Suprapubic skin (tissue), 4 donors: ENCODE data around the gene POLE3. TPM values are rescaled to one million over a fixed set of nuclear protein-coding genes. Genes with fewer than 3 reads are reported as not detected.
A peak's percentile ranks its signal among the peaks of the same experiment; 100 is the strongest.
"Not testable (repeated sequence)": the region's sequence is repeated elsewhere in the genome, so short reads cannot be mapped to it uniquely, and the experiment has no call there.

Experiments
- DNase-seq, 2 donors: peaks; one replicate each; pipeline ENCODE4 v3.0.0-alpha.2; 2019; ENCODE audit warnings: low spot score in 2 of 2
- H3K27ac ChIP-seq: fragments of 200-600 bp; sonication (generic); one replicate; pipeline ENCODE4 v1.5.1; 2019
- H3K27me3 ChIP-seq: fragments of 200-600 bp; sonication (generic); one replicate; pipeline ENCODE4 v1.5.1; 2019
- H3K36me3 ChIP-seq: fragments of 200-600 bp; sonication (generic); one replicate; pipeline ENCODE4 v1.5.1; 2019
- H3K4me1 ChIP-seq: fragments of 200-600 bp; sonication (generic); one replicate; pipeline ENCODE4 v1.5.1; 2019
- H3K4me3 ChIP-seq: fragments of 200-600 bp; sonication (generic); one replicate; pipeline ENCODE4 v1.5.1; 2019; ENCODE audit warnings: mild to moderate bottlenecking
- H3K9me3 ChIP-seq: fragments of 200-600 bp; sonication (generic); one replicate; pipeline ENCODE4 v1.5.1; 2019
- EP300 ChIP-seq: sonication (generic); formaldehyde crosslinking; IDR thresholded peaks from one replicate; pipeline ENCODE4 v1.6.1; 2017; ENCODE audit warnings: antibody characterized with exemption
- POLR2A ChIP-seq, 2 donors: fragments of 450-650 bp; IDR thresholded peaks; one replicate each; pipeline ENCODE4 v1.6.1; 2017; ENCODE audit warnings: antibody characterized with exemption in 2 of 2, mild to moderate bottlenecking in 2 of 2, moderate library complexity in 2 of 2
- POLR2AphosphoS5 ChIP-seq, 3 donors: sonication (generic); formaldehyde crosslinking; IDR thresholded peaks; one replicate each; pipeline ENCODE4 v1.6.1; 2017; ENCODE audit warnings: antibody characterized with exemption in 3 of 3
- WGBS: methylation state at CpG from one replicate; pipeline ENCODE4 v1.1.5; 2018; 5-methylcytosine and 5-hydroxymethylcytosine counted together
- total RNA-seq, 4 donors: library from RNA; depleted of rRNA; stranded (reverse); fragments of >200 nt; gene quantifications; one replicate each; pipeline ENCODE4 v1.1.0, GENCODE V29; 2016
- TF ChIP-seq, protein P1 (sequence below), 2 donors: fragments of 200-600 bp in 1 of 2; fragments of 450-650 bp in 1 of 2; sonication (generic) in 1 of 2; IDR thresholded peaks; one replicate each; pipeline ENCODE4 v1.5.1; 2016 to 2019; ENCODE audit warnings: antibody characterized with exemption in 2 of 2, mild to moderate bottlenecking in 1 of 2, moderate library complexity in 1 of 2

The POLE3 gene
- total RNA-seq, 4 donors from 2014 or later = 32.6 to 52.6 (median 36.6) TPM

DNA sequence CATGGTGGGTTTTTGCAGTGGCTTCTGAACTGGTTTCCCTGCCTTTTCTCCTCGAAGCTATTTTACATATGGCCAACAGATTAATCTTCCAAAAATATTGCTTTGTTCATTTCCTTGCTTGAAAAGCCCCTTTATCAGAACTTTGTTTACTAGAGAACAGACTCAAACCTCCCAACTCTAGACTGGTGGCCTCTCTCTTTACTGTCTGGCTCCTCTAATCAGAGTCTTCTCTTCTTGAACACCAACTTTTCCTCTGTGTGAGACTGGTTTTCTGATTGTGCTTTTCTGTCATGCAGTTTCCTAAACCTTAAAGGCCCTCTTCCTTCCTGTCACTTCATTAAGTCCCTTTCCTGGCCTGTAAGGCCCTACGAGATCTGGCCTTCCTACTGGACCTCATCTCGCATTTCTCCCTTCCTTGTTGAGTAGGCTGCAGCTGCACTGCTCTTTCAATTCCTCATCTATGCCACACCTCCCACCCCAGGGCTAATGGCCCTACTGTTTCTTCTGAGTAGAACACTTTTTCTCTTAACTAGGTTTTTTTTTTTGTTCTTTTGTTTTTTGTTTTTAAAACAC lies 5.8 kb upstream of the POLE3 start:
- no peak overlapping the region for H3K4me3 ChIP-seq
- TF ChIP-seq POLR2A (IDR thresholded peaks at IDR 0.05) = no peak
- no peak for TF ChIP-seq POLR2AphosphoS5 (IDR thresholded peaks at IDR 0.05)
- no peak for TF ChIP-seq EP300
- TF ChIP-seq, protein P1, sequence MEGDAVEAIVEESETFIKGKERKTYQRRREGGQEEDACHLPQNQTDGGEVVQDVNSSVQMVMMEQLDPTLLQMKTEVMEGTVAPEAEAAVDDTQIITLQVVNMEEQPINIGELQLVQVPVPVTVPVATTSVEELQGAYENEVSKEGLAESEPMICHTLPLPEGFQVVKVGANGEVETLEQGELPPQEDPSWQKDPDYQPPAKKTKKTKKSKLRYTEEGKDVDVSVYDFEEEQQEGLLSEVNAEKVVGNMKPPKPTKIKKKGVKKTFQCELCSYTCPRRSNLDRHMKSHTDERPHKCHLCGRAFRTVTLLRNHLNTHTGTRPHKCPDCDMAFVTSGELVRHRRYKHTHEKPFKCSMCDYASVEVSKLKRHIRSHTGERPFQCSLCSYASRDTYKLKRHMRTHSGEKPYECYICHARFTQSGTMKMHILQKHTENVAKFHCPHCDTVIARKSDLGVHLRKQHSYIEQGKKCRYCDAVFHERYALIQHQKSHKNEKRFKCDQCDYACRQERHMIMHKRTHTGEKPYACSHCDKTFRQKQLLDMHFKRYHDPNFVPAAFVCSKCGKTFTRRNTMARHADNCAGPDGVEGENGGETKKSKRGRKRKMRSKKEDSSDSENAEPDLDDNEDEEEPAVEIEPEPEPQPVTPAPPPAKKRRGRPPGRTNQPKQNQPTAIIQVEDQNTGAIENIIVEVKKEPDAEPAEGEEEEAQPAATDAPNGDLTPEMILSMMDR (IDR thresholded peaks at IDR 0.05) = no peak
- H3K27me3 ChIP-seq = no peaks in the 10 kb centered on the region
- peaks cover 6% of the 10 kb centered on the region for H3K4me1 ChIP-seq
- no peak overlapping the region for H3K27ac ChIP-seq
- H3K36me3 ChIP-seq = no peaks in the 10 kb centered on the region
- peak in 1 of 2 donors; percentile 16 for DNase-seq
- 61% methylated on average over 3 of the region's 3 CpGs for WGBS
- no peaks in the 10 kb centered on the region for H3K9me3 ChIP-seq

- WGBS = 0% methylated on average over 11 of the region's 20 CpGs
- DNase-seq = no peak
- Histone ChIP-seq H3K4me1 (peaks cover 29% of the 10 kb centered on the region), H3K36me3 (peaks cover 17% of the 10 kb centered on the region), H3K4me3 (peak overlapping the region; percentile 73), H3K27me3 (no peaks in the 10 kb centered on the region), H3K9me3 (no peaks in the 10 kb centered on the region), H3K27ac (peak overlapping the region; percentile 95)
- TF ChIP-seq POLR2A (IDR thresholded peaks at IDR 0.05) (no peak), EP300 (no peak)
Measured at GRCh38 chr9:113409883-113410206, 630 bp downstream of the POLE3 start.

DNA sequence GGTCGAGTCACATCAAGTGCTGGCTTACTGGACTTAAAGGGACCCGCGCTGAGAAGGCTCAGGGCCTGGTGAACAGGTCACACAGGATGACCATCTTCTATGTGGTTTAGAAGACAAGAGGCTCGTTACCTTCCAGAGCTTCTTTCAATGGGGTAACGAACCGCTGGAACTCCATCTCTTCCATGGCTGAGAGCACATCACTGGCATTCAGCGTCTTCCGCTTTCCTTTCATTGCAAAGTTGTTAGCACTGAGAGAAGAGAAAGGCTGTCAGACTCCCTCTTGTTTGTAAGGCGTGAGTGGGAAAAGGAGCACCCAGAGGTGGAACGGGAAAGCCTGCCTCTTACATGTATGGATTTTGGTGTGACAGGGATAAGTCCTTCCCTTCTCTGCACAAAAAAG lies 994 bp downstream of the POLE3 start:
- no peak for DNase-seq
- Histone ChIP-seq H3K4me1 (peaks cover 29% of the 10 kb centered on the region), H3K9me3 (no peaks in the 10 kb centered on the region), H3K27me3 (no peaks in the 10 kb centered on the region), H3K4me3 (peak overlapping the region; percentile 73), H3K27ac (peak overlapping the region; percentile 95), H3K36me3 (peaks cover 17% of the 10 kb centered on the region)
- TF ChIP-seq POLR2AphosphoS5 (IDR thresholded peaks at IDR 0.05) (no peak), EP300 (no peak), POLR2A (IDR thresholded peaks at IDR 0.05) (no peak)
- TF ChIP-seq, protein P1 (IDR thresholded peaks at IDR 0.05) = no peak
- WGBS = 36% methylated on average over 10 of the region's 10 CpGs

DNA sequence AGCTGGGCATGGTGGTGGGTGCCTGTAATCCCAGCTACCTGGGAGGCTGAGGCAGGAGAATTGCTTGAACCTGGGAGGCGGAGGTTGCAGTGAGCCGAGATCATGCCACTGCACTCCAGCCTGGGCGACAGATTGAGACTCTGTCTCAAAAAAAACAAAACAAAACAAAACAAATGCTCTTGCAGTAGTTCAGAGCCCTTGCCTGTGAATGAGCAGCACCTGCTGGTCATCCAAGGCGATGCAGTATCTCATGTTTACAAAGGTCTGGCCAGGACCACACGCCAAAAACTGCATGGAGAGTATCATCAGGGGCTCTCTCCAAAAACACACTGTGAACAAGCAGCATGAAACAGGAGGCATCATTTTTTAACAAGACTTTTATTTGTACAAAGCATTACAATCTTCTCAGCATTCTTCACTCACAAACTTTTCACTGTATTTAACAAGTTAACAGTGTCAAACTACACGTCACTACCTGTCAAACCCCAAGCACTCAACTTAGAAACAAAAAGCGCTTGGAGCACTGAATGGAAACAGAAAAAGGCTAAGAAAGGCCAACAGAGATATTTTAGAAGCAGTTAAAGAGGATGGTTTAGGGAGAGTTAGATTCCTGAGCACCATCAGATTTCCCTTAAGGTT lies 3.5 kb downstream of the POLE3 start:
- 25% methylated on average over 7 of the region's 7 CpGs for WGBS
- TF ChIP-seq, protein P1 (IDR thresholded peaks at IDR 0.05) = peak; percentile 64 to 82
- not testable (repeated sequence) for H3K27me3 ChIP-seq, H3K4me3 ChIP-seq, H3K9me3 ChIP-seq, DNase-seq
- Histone ChIP-seq H3K27ac (peak overlapping the region; percentile 38), H3K4me1 (peaks cover 35% of the 10 kb centered on the region), H3K36me3 (peaks cover 17% of the 10 kb centered on the region)

DNA sequence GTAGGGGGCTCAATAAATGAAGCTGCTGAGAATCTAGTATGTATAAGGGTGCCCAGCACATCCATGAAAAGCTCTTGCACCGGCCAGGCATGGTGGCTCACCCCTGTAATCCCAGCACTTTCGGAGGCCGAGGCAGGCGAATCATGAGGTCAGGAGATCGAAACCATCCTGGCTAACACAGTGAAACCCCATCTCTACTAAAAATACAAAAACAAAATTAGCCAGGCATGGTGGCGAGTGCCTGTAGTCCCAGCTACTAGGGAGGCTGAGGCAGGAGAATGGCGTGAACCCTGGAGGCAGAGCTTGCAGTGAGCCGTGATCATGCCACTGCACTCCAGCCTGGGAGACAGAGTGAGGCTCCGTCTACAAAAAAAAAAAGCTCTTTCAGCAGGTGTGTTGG lies 4.1 kb downstream of the POLE3 start:
- Histone ChIP-seq H3K4me1 (peaks cover 35% of the 10 kb centered on the region), H3K27ac (peak overlapping the region; percentile 38), H3K36me3 (peaks cover 17% of the 10 kb centered on the region)
- not testable (repeated sequence) for H3K27me3 ChIP-seq, H3K9me3 ChIP-seq, DNase-seq, H3K4me3 ChIP-seq
- 85% methylated on average over 9 of the region's 9 CpGs for WGBS

- Histone ChIP-seq H3K9me3 (no peaks in the 10 kb centered on the region), H3K27ac (no peak overlapping the region), H3K4me3 (no peak overlapping the region), H3K36me3 (peaks cover 13% of the 10 kb centered on the region), H3K4me1 (peaks cover 46% of the 10 kb centered on the region), H3K27me3 (no peaks in the 10 kb centered on the region)
- DNase-seq = no peak
- TF ChIP-seq EP300 = no peak
- no peak for TF ChIP-seq POLR2AphosphoS5 (IDR thresholded peaks at IDR 0.05)
- TF ChIP-seq POLR2A (IDR thresholded peaks at IDR 0.05) = no peak
- TF ChIP-seq, protein P1 (IDR thresholded peaks at IDR 0.05) = no peak
- WGBS = 75% methylated on average over 2 of the region's 2 CpGs
Measured at GRCh38 chr9:113403646-113404045, 6.8 kb downstream of the POLE3 start.
